Erythroblast (primary cell): ENCODE measurements around the gene OTUB2.

Experiments
- GATA1 ChIP-seq: IDR thresholded peaks from 2 replicates; pipeline ENCODE4 v1.6.1; 2011; ENCODE audit warnings: low read depth, mild to moderate bottlenecking, control low read depth, low read length, moderate library complexity
- POLR2A ChIP-seq: IDR thresholded peaks from 2 replicates; pipeline ENCODE4 v1.6.1; 2011; ENCODE audit warnings: mild to moderate bottlenecking, low read length

- TF ChIP-seq POLR2A (no peak), GATA1 (no peak)
Measured at GRCh38 chr14:93977790-93978581, 48.2 kb upstream of the OTUB2 start.
